HFFc6 (cell line): ENCODE data around the gene TBX4. TPM values are rescaled to one million over a fixed set of nuclear protein-coding genes. Genes with fewer than 3 reads are reported as not detected.
A peak's percentile ranks its signal among the peaks of the same experiment; 100 is the strongest.

Experiments used
- DNase-seq: peaks from one replicate; pipeline ENCODE4 v3.0.0-alpha.2; 2018
- H3K27ac Mint-ChIP-seq: 2 replicates; pipeline ENCODE4 v1.8.0; 2020; ENCODE audit warnings: mild to moderate bottlenecking, mixed read lengths
- H3K27me3 Mint-ChIP-seq: 2 replicates; pipeline ENCODE4 v1.8.0; 2021; ENCODE audit warnings: mild to moderate bottlenecking, moderate library complexity, mixed read lengths; ENCODE audit not compliant: insufficient read depth
- H3K36me3 Mint-ChIP-seq: 2 replicates; pipeline ENCODE4 v1.8.0; 2021; ENCODE audit warnings: low read depth, mixed read lengths
- H3K4me1 Mint-ChIP-seq: 2 replicates; pipeline ENCODE4 v1.8.0; 2020; ENCODE audit warnings: low read depth, mixed read lengths
- H3K4me3 Mint-ChIP-seq: 2 replicates; pipeline ENCODE4 v1.8.0; 2020; ENCODE audit warnings: mild to moderate bottlenecking, moderate library complexity, mixed read lengths
- H3K9me3 Mint-ChIP-seq: 2 replicates; pipeline ENCODE4 v1.8.0; 2020; ENCODE audit warnings: mild to moderate bottlenecking, mixed read lengths
- CTCF ChIP-seq: fragments of 200-600 bp; sonication (generic); IDR thresholded peaks from 2 replicates; pipeline ENCODE4 v1.5.0; 2021; ENCODE audit warnings: antibody characterized with exemption, mild to moderate bottlenecking
- total RNA-seq, 6 experiments: library from RNA; stranded (reverse); fragmentation: NEBNext Ultra II Directional; extraction: Animal tissue kit (Norgen Biotek cat#: 25700); gene quantifications; 2 replicates in 1 of 6; 3 replicates in 5 of 6; pipeline ENCODE4 v1.2.3, GENCODE V29; 2021

TBX4 gene
- total RNA-seq, 6 experiments from 2014 or later: 0.11 to 0.26 (median 0.18) TPM; not detected in 3

- Mint-ChIP-seq H3K36me3 (no peaks in the 10 kb centered on the region), H3K9me3 (no peaks in the 10 kb centered on the region), H3K27ac (no peak overlapping the region), H3K27me3 (no peaks in the 10 kb centered on the region; the same call in none of the 2 replicates), H3K4me3 (no peak overlapping the region), H3K4me1 (peaks cover 11% of the 10 kb centered on the region; the same call in 1 of the 2 replicates)
- TF ChIP-seq CTCF: no peak
- DNase-seq: no peak
Observed at GRCh38 chr17:61510991-61511390, 58.8 kb downstream of the TBX4 start.

GRCh38 chr17:61511480-61512182 is 59.4 kb downstream of the TBX4 start:
- H3K4me3 Mint-ChIP-seq: no peak overlapping the region
- TF ChIP-seq CTCF: no peak
- DNase-seq: no peak
- H3K27ac Mint-ChIP-seq: no peak overlapping the region
- H3K9me3 Mint-ChIP-seq: no peaks in the 10 kb centered on the region
- H3K4me1 Mint-ChIP-seq: peaks cover 11% of the 10 kb centered on the region; the same call in 1 of the 2 replicates
- no peaks in the 10 kb centered on the region for H3K36me3 Mint-ChIP-seq
- no peaks in the 10 kb centered on the region; the same call in none of the 2 replicates for H3K27me3 Mint-ChIP-seq

- no peak for TF ChIP-seq CTCF
- H3K36me3 Mint-ChIP-seq: no peaks in the 10 kb centered on the region
- H3K9me3 Mint-ChIP-seq: no peaks in the 10 kb centered on the region
- peaks cover 11% of the 10 kb centered on the region; the same call in 1 of the 2 replicates for H3K4me1 Mint-ChIP-seq
- no peak for DNase-seq
- peaks cover 7% of the 10 kb centered on the region for H3K27me3 Mint-ChIP-seq
- H3K4me3 Mint-ChIP-seq: peak overlapping the region; percentile 53; the same call in 1 of the 2 replicates
- H3K27ac Mint-ChIP-seq: no peak overlapping the region
Observed at GRCh38 chr17:61514491-61514890, 62.3 kb downstream of the TBX4 start.

GRCh38 chr17:61517265-61517664 is 65.0 kb downstream of the TBX4 start:
- Mint-ChIP-seq H3K4me3 (no peak overlapping the region), H3K9me3 (no peaks in the 10 kb centered on the region), H3K27me3 (peaks cover 7% of the 10 kb centered on the region), H3K27ac (no peak overlapping the region), H3K36me3 (no peaks in the 10 kb centered on the region), H3K4me1 (peaks cover 6% of the 10 kb centered on the region; the same call in 1 of the 2 replicates)
- TF ChIP-seq CTCF: no peak
- no peak for DNase-seq

GRCh38 chr17:61517843-61518606 is 65.8 kb downstream of the TBX4 start:
- Mint-ChIP-seq H3K9me3 (no peaks in the 10 kb centered on the region), H3K36me3 (no peaks in the 10 kb centered on the region), H3K4me3 (no peak overlapping the region), H3K4me1 (peaks cover 6% of the 10 kb centered on the region; the same call in 1 of the 2 replicates), H3K27ac (no peak overlapping the region), H3K27me3 (peaks cover 7% of the 10 kb centered on the region)
- TF ChIP-seq CTCF: no peak
- DNase-seq: no peak
